ENCODE results near the gene ZMYM5.
"Not testable (repeated sequence)": the region's sequence is repeated elsewhere in the genome, so short reads cannot be mapped to it uniquely, and the experiment has no call there.

ZMYM5 gene

DNA sequence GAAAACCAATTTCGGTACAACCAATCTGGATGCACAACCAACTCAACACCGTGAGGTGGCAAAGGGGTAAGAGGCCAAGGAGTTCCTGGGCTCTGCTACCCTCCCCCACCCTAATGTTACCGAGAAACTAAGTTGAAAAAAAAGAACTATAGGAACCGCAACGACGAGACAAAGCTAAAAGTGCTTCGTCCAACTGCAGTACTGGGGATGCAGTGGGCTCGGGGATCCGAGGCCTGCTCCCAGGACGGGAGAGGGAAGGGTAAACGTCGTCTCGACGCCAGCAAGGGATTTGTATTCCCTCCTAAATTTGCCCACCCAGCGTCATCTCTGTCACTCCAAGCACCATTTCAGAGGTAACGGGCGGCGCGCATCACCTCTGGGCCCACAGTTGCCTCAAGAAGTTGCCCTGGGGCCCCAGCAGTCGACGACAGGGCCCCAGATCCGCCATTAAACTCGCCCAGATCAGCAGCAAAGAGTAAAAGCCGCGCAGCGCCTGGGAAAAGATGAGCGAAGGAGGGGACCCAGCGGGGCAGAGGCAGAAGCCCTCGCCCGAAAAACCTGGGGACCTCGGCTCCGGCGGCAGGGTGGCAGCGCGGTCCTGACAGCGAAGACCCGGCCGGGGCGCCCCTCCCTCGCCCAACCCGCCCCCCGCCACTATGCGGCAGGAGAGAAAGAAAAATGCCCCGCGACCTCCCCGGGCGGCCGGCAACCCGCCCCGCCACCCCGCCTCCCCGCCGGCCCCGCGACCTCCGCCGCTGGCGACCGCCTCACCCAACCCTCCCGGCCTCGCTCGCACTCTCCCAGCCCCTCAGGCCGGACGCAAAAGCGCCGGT, 752 bp downstream of the ZMYM5 start:
- peak; percentile 69 for DNase-seq (ENCODE audit: low read depth)
- peak overlapping the region; percentile 84 for H3K4me3 ChIP-seq (ENCODE audit: low read depth, low read length)
- TF ChIP-seq, protein P1, sequence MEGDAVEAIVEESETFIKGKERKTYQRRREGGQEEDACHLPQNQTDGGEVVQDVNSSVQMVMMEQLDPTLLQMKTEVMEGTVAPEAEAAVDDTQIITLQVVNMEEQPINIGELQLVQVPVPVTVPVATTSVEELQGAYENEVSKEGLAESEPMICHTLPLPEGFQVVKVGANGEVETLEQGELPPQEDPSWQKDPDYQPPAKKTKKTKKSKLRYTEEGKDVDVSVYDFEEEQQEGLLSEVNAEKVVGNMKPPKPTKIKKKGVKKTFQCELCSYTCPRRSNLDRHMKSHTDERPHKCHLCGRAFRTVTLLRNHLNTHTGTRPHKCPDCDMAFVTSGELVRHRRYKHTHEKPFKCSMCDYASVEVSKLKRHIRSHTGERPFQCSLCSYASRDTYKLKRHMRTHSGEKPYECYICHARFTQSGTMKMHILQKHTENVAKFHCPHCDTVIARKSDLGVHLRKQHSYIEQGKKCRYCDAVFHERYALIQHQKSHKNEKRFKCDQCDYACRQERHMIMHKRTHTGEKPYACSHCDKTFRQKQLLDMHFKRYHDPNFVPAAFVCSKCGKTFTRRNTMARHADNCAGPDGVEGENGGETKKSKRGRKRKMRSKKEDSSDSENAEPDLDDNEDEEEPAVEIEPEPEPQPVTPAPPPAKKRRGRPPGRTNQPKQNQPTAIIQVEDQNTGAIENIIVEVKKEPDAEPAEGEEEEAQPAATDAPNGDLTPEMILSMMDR (IDR thresholded peaks at IDR 0.05; ENCODE audit: low read depth, low read length), result no peak
- TF ChIP-seq, protein P2, sequence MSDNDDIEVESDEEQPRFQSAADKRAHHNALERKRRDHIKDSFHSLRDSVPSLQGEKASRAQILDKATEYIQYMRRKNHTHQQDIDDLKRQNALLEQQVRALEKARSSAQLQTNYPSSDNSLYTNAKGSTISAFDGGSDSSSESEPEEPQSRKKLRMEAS (IDR thresholded peaks at IDR 0.05; ENCODE audit: low read depth, low read length), result no peak; the same call in 1 of the 2 replicates
- TF ChIP-seq POLR2A (IDR thresholded peaks at IDR 0.05; ENCODE audit: extremely low read depth, insufficient read length) (no peak), MYC (IDR thresholded peaks at IDR 0.05; ENCODE audit: low read depth, low read length) (no peak; the same call in 1 of the 2 replicates)

DNA sequence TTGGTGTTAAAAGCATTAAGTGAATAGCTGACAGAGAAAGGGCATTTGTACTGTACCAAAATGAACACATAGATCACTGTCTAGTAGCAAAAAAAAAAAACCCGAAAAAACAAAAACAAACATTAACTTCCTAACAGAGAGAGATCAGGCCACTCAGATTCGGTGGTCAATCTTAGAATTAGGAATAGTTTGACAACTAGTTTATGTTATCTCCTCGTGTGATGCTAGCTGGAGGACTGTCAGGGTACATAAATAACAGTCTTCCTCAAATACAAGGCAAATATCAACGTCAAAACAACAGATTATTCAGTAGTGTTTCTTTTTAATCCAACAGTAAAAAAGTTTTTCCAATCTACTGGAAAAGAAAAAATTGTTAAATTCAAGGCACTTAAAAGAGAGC, 1.7 kb downstream of the ZMYM5 start:
- H3K4me3 ChIP-seq (ENCODE audit: low read depth, low read length), result peak overlapping the region; percentile 84
- TF ChIP-seq MYC (IDR thresholded peaks at IDR 0.05; ENCODE audit: low read depth, low read length) (no peak), POLR2A (IDR thresholded peaks at IDR 0.05; ENCODE audit: extremely low read depth, insufficient read length) (no peak)
- DNase-seq (ENCODE audit: low read depth), result peak; percentile 10

DNA sequence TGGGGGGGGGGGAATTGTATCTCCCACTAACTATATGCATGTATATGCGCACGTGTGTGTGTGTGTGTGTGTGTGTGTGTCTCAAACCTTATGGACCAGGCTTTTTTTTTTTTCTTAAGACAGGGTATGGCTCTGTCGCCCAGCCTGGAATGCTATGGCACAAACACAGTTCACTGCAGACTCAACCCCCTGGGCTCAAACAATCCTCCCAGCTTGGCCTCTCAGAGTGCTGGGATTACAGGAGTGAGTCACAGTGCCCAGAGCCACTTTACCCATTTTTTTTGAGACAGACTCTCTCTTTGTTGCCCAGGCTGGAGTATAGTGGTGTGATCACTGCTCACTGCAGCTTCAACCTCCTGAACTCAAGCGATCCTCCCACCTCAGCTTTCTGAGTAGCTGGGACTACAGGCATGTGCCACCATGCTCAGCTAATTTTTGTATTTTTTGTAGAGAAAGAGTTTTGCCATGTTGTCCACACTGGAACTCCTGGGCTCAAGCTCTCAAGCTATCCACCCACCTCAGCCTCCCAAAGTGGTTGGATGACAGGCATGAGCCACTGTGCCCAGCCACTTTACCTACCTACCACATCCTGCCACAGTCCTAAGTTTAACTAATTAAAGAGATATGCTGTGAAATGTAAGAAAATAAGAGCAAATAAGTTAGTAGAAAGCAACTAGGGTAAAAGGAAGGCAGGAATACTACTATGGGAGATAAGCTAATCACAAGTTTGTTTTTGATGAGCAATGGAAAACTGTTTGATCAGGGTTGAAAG, 2.4 kb downstream of the ZMYM5 start:
- no peak for TF ChIP-seq MYC (IDR thresholded peaks at IDR 0.05; ENCODE audit: low read depth, low read length)
- H3K4me3 ChIP-seq (ENCODE audit: low read depth, low read length), result peak overlapping the region; percentile 84
- peak; percentile 43 for DNase-seq (ENCODE audit: low read depth)

DNA sequence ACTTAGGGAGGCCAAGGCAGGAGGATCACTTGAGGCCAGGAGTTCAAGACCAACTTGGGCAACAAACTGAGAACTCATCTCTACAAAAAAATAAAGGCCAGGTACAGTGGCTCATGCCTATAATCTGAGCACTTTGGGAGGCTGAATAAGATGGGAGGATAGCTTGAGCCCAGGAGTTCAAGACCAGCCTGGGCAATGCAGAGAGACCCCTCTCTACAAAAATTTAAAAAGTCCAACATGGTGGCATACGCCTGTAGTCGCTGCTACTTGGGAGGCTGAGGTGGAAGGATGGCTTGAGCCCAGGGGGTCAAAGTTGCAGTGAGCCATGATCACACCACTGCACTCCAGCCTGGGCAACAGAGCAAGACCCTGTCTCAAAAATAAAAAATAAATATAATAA, 5.8 kb downstream of the ZMYM5 start:
- H3K4me3 ChIP-seq (ENCODE audit: low read depth, low read length), result not testable (repeated sequence)

DNA sequence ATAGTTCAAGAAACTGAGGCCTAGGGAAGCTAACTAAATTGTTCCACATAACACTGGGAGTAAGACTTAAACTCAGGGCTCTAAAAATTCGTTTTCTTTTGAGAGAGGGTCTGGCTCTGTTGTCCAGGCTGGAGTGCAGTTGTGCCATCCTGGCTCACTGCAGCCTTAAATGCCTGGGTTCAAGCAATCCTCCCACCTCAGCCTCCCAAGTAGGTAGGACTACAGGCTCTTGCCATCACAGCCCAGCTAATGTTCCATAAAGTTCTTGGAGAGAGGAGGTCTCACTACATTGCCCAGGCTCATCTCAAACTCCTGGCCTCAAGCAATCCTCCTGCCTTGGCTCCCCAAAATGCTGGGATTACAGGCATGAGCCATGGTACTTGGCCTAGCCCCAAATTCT, 10.7 kb downstream of the ZMYM5 start:
- TF ChIP-seq MYC (IDR thresholded peaks at IDR 0.05; ENCODE audit: low read depth, low read length), result no peak
- TF ChIP-seq, protein P1 (IDR thresholded peaks at IDR 0.05; ENCODE audit: low read depth, low read length), result no peak
- TF ChIP-seq, protein P2 (IDR thresholded peaks at IDR 0.05; ENCODE audit: low read depth, low read length), result no peak
- no peak for TF ChIP-seq POLR2A (IDR thresholded peaks at IDR 0.05; ENCODE audit: extremely low read depth, insufficient read length)
- no peak overlapping the region for H3K4me3 ChIP-seq (ENCODE audit: low read depth, low read length)
- DNase-seq (ENCODE audit: low read depth), result no peak

More for the DNA sequence above, 5.8 kb downstream of the ZMYM5 start:
- not testable (repeated sequence) for DNase-seq (ENCODE audit: low read depth)

DNA sequence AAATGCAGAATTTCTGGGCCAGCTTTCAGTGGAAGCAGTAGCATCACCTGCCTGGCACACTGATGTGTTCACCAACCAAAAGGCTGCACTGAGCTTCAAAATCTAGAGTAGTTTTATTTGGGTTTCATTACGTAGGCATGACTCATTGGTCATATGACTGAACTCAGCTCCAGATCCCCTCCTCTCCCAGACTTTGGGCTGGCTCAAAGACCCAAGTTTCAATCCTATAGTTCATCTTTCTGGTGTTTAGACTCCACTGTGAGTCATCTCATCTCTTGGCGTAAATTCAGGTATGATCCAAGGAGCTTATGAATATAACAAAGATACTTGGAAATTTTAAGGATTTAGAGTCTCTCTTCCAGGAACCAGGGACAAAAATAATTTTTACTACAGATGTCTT, 17.7 kb downstream of the ZMYM5 start:
- TF ChIP-seq MYC (IDR thresholded peaks at IDR 0.05; ENCODE audit: low read depth, low read length), result no peak
- TF ChIP-seq, protein P2 (IDR thresholded peaks at IDR 0.05; ENCODE audit: low read depth, low read length), result no peak
- DNase-seq (ENCODE audit: low read depth), result peak; percentile 49
- H3K4me3 ChIP-seq (ENCODE audit: low read depth, low read length), result no peak overlapping the region

DNA sequence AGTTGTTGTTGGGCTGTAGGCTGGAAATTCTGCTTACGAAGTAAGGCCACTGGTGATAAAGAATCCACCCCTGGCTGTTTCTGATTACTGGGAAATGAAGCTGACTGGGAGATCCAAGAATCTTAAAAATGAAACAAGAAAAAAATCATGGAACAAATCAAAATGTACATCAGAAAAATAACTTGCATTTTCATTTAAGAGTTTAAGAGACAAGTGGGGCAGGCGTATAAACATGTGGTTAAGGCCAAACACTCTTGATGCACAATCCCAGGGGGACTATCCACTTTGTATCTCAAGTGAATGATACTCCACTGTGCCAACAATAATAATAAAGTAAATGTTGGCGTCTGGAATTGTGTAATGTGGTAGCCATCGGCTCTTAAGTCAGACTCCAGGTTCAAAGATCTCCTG, 24.6 kb downstream of the ZMYM5 start:
- H3K4me3 ChIP-seq (ENCODE audit: low read depth, low read length), result no peak overlapping the region
- TF ChIP-seq MYC (IDR thresholded peaks at IDR 0.05; ENCODE audit: low read depth, low read length), result no peak
- TF ChIP-seq, protein P1 (IDR thresholded peaks at IDR 0.05; ENCODE audit: low read depth, low read length), result no peak
- no peak for TF ChIP-seq POLR2A (IDR thresholded peaks at IDR 0.05; ENCODE audit: extremely low read depth, insufficient read length)
- TF ChIP-seq, protein P2 (IDR thresholded peaks at IDR 0.05; ENCODE audit: low read depth, low read length), result no peak
- DNase-seq (ENCODE audit: low read depth), result no peak

Data from NB4 (cell line).